Stimulated activated CD4-positive, alpha-beta T cell treated with anti-CD3 and anti-CD28 coated beads, Interleukin-4, amount 100 ng/mL, for 48 hours (primary cell): ENCODE measurements around the gene YBX1.

ENCODE experiments used
- DNase-seq, 2 donors: peaks; one replicate each; pipeline ENCODE4 v3.0.0-alpha.2; 2020; ENCODE audit warnings: low read depth in 2 of 2

The YBX1 gene

DNA sequence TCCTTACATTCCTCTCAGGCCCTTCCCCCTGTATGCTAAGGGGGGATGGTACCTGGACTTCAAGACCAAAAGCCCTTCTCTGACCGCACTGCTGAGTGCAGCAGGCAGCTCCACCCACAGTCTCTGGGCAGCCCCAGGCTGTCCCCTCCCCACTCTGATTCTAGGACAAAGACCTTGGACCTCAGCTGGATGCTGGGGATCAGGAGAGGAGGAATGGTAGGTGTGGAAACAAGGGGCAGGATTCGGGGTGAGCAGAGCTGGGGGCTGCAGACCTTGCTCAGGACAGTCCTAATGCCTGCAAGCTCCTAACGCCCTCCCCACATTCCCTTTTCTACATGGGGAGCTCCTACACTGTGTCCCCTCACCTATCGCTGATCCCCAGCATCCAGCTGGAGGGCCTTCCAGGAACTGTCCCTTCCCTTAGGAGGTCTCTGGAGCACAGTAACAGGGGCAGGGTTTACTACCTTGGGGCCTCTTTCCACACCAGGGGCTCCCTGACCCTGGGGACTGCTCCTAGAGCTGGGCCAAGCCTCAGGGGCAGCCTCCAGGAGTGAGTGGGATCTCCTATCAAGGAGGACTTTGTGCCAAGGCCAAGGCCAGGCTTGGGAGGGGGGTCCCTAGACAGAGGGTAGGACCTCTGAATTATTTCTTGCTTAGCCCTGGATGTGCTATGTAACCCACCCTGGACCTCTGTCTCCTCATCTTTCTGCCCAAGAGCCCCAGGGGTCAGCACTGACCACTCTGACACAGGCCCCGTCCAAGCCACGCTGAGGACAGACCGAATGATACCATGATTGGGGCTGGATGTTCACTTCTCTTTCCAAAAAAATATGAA lies 52.2 kb downstream of the YBX1 start:
- no peak for DNase-seq

- no peak for DNase-seq
These were observed 52.8 kb downstream of the YBX1 start for GRCh38 chr1:42735056-42735455.

DNA sequence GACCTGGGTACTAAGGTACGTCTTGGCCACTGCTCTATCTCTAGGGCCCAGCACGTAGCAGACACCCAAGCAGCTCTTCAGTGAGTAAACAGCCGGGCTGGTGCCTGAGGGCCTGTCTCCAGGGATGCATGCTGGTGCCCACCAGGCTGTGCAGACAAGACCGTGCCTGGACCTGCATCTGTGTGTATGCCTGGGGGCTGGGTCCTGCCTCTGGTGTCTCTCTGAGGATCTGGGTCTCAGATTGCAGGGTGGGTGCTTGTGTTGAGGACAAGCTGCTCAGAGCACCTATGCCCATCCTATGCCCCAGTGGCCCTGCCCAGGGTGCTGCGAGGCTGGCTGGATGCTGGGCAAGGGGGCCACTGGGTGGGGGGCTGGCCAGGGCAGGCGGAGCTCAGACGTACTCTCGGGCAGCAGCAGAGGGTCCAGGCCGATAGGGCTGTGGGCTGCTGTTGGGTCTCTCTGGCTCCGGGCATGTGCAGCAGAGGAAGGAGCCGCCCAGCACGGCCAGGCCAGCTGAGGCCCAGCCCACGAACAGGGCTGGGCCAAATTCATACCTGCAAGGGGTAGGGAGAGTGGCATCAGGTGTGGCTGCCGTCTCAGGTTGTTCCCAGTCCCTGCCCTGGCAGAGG lies 53.4 kb downstream of the YBX1 start:
- DNase-seq = no peak

DNA sequence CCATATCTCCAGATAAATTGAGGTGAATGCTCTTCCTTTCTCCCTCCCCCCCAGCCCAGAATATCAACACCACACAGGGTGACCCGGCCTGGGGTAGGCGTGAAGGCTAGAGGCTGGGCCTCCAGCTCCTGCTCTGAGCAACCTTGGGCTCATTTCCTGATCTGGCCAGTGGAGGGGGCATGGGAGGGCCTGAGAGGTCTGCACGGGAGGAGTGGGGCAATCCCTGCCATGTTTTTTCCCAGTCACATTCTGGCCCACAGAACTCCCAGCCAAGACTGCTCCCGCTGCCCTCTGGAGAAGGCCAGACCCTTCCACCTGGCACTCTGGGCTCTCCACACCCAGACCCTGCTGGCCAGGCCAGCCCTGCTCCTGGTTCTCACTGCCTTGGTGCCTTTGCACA lies 53.9 kb downstream of the YBX1 start:
- DNase-seq = no peak

GRCh38 chr1:42736571-42737200 lies 54.5 kb downstream of the YBX1 start:
- no peak for DNase-seq

DNA sequence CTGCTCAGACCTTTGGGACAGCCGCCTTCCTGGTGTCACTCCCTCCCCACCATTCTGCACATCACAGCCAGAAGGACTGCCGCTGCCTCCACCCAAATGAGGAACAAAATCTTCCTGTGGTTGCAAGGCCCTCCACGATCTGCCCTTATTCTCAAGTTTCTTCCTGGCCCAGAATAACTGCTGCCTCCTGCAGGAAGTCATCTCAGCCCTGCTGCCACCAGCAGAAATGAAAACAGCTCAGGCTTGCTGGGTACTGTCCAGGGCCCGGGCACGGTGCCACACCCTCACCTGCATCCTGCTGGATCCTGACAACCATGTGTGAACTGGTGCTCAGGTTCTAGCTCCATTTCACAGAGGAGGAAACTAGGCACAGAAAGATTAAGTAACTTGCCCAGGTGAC lies 55.0 kb downstream of the YBX1 start:
- no peak for DNase-seq

DNA sequence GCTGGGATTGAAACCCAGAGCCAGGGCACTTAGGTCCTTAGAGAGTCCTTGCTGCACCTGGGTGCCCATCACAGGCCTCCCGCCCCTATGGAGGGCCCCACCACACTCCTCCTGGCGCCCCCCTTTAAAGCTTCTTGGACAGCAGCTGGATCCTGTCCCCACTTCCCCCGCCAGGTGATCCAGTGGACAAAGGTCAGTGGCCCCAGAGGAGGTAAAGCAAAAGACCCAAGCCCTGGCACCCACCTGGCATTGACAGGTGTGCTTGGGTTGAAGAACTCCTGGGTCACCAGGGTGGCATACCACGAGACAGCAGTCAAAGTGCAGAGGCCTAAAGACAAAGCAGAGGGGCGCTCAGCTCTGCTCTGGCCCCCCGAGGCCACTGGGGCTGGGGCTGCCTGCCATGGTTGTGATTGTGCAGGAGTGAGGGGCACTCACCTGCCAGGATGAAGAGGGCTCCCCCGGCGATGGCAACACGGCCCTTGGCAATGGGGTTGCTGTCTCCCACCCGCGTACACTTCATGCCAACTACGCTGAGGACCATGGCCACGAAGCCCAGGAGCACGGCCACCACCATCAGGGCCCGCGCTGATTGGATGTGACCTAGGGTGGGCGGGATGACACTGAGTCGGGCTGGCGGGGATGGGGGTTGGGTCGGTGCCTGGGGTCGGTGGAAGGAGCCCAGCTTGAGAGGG lies 55.9 kb downstream of the YBX1 start:
- DNase-seq = no peak

GRCh38 chr1:42738678-42739226 lies 56.5 kb downstream of the YBX1 start:
- no peak for DNase-seq

GRCh38 chr1:42739753-42740700 lies 57.8 kb downstream of the YBX1 start, which contains the start of gene CLDN19:
Gene CLDN19 (minus strand): TSS chr1:42740236. CDS start chr1:42740063, 173 bp downstream.
- DNase-seq = no peak

DNA sequence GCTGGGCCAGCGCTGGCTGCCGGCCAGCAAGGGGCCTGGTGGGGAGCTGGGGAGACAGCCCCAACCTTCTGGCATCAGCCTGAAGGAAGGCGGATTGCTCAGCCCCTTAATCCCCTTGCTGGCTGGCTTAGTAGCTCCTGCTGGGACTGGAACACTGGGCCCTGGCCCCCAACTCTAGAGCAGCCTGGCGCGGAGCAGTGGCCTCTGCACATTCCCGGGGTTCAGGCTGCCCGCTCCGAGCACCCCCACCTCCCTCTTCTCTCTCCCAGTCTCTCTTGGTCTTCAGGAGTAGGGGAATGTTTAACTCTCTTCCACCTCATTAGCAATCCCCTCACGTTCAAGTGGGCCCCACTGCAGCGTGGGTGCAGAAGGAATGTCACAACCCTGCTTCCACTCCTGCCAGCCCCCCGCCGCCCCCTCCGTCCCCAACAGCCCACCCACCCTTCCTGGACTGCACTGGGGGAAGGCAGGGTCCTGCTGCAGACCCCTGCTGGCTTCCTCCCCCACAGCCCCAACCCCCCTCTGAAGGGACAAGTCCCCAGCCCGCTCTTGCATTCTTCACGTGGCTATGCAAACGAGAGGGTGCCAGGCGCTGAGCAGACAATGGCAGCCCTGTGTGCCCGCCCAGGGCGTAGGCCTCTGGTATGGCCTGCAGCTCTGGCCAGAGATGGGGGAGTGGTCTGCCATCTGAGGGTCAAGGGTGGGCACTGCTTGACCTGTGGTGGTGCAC lies 58.8 kb downstream of the YBX1 start:
- DNase-seq = no peak

- no peak for DNase-seq
These were observed 59.5 kb downstream of the YBX1 start for GRCh38 chr1:42741706-42742105.

GRCh38 chr1:42742141-42742540 lies 59.9 kb downstream of the YBX1 start:
- DNase-seq = no peak

- no peak for DNase-seq
These were observed 60.5 kb downstream of the YBX1 start for GRCh38 chr1:42742617-42743316.

- DNase-seq = no peak
These were observed 61.3 kb downstream of the YBX1 start for GRCh38 chr1:42743317-42744147.

DNA sequence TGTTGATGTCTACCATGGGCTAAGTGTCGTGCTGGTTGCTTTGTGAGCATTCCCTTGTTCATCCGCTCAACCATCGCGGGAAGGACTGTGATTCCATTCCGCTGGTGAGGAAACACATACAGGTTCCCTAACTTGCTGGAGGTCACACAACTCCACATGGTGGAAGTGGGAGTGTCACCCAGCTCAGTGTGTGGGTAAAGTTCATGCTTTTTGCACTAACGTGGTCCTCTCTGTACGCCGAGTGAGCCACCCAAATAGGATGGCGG lies 61.9 kb downstream of the YBX1 start:
- DNase-seq = no peak

DNA sequence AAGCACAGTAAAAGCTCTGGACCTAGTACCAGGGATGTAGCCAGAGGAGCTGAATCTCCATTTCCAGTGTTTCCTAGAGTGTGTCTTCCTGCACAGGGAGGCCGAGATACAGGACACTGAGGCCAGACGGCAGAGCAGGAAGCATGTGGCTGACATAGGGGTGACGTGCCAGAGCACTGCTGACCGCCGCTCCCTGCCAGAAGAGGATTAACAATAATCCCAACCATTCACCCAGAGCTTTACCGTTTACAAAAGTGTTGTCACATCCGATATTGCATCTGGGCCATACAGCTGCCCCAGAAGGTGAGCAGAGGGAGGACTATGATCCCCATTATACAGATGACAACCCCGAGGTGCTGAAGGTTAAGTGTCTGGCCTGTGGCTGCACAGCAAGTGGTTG lies 63.6 kb downstream of the YBX1 start:
- DNase-seq = no peak

GRCh38 chr1:42746436-42747105 lies 64.4 kb downstream of the YBX1 start:
- no peak for DNase-seq

DNA sequence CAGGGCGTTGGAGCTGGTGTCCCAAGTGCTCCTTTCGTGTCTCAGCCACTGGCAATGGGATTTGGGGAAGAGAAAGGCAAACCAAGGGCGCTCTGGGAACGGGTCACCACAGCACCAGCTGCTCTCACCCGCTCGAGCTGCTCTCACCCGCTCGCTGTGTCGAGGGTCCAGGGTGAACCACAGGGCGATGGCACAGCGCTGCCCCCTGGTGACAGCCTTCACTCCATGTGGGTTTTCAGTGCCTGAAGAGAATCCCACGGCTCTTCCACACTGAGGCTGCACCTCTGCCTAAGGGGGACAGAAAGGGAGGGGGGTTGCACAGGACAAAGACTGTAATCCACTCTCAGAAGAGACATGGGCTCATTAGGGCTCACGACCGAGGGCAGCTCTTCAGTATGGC lies 64.9 kb downstream of the YBX1 start:
- DNase-seq = peak in 1 of 2 donors; percentile 35
